ENCODE measurements around the gene VMAC.

The VMAC gene

GRCh38 chr19:5900976-5901375 lies 3.7 kb upstream of the VMAC start:
- H3K4me3 ChIP-seq (ENCODE audit: low read depth, low read length), result no peak overlapping the region
- TF ChIP-seq CTCF (IDR thresholded peaks at IDR 0.05; ENCODE audit: low read depth, low read length), result no peak

GRCh38 chr19:5903056-5903623 lies 1.5 kb upstream of the VMAC start:
- TF ChIP-seq CTCF (IDR thresholded peaks at IDR 0.05; ENCODE audit: low read depth, low read length), result no peak
- H3K4me3 ChIP-seq (ENCODE audit: low read depth, low read length), result peak overlapping the region; percentile 100

GRCh38 chr19:5903624-5904351 lies 884 bp upstream of the VMAC start, which contains the start of gene NDUFA11:
TSS of gene NDUFA11 (minus strand) at chr19:5903790. CDS start at chr19:5903708, 82 bp downstream.
- no peak for TF ChIP-seq CTCF (IDR thresholded peaks at IDR 0.05; ENCODE audit: low read depth, low read length)
- H3K4me3 ChIP-seq (ENCODE audit: low read depth, low read length), result peak within 1 kb of the TSS; percentile 100

GRCh38 chr19:5905114-5905778 lies 574 bp downstream of the VMAC start:
- H3K4me3 ChIP-seq (ENCODE audit: low read depth, low read length), result peak overlapping the region; percentile 86
- TF ChIP-seq CTCF (IDR thresholded peaks at IDR 0.05; ENCODE audit: low read depth, low read length), result no peak

GRCh38 chr19:5907241-5907640 lies 2.6 kb downstream of the VMAC start:
- no peak overlapping the region for H3K4me3 ChIP-seq (ENCODE audit: low read depth, low read length)

GRCh38 chr19:5908773-5909442 lies 4.2 kb downstream of the VMAC start:
- no peak overlapping the region for H3K4me3 ChIP-seq (ENCODE audit: low read depth, low read length)
- TF ChIP-seq CTCF (IDR thresholded peaks at IDR 0.05; ENCODE audit: low read depth, low read length), result no peak

More at GRCh38 chr19:5907241-5907640, 2.6 kb downstream of the VMAC start:
- TF ChIP-seq CTCF (IDR thresholded peaks at IDR 0.05; ENCODE audit: low read depth, low read length), result no peak

Measured in WI38 (cell line).